Measurements from ENCODE around the gene PIK3R5. TPM values are rescaled to one million over a fixed set of nuclear protein-coding genes. Genes with fewer than 3 reads are reported as not detected.

PIK3R5 gene
- total RNA-seq, 2 experiments from 2014 or later: 153 to 159 TPM

- H3K9me3 Mint-ChIP-seq: no peaks in the 10 kb centered on the region
- ChIA-PET CTCF (no interaction called here), POLR2A (interaction anchor here (1.4 kb wide), 1 partner anchor 8 kb away, joined by 4 read pairs; the partner anchor contains the start of gene PIK3R6)
- Histone ChIP-seq H3K27me3 (ENCODE audit: control insufficient read depth in 1 of 2, insufficient read depth in 2 of 2, low read length in 2 of 2) (no peaks in the 10 kb centered on the region), H3K9me3 (ENCODE audit: control insufficient read depth in 1 of 2, insufficient read depth in 1 of 2, low read length in 2 of 2) (no peaks in the 10 kb centered on the region), H3K36me3 (ENCODE audit: insufficient read depth, low read length) (peaks cover 34% of the 10 kb centered on the region), H3K4me1 (ENCODE audit: insufficient read depth, low read length) (no peaks in the 10 kb centered on the region), H3K4me3 (ENCODE audit: low read length) (no peak overlapping the region), H3K27ac (ENCODE audit: low read depth in 1 of 2, low read length in 2 of 2) (no peak overlapping the region)
- H3K27ac Mint-ChIP-seq: no peak overlapping the region
- peaks cover 38% of the 10 kb centered on the region for H3K36me3 Mint-ChIP-seq (ENCODE audit: low read depth)
- intact Hi-C loops (cut with DNase I, micrococcal nuclease): no loop called here
- H3K4me1 Mint-ChIP-seq (ENCODE audit: low read depth): peaks cover 4% of the 10 kb centered on the region
- ATAC-seq (ENCODE audit: poor library complexity): no peak
- no peaks in the 10 kb centered on the region for H3K27me3 Mint-ChIP-seq
- no peak for TF ChIP-seq CTCF (IDR thresholded peaks at IDR 0.05)
- H3K4me3 Mint-ChIP-seq: no peak overlapping the region
- DNase-seq: peak in 1 of 14 experiments; percentile 6
Observed at GRCh38 chr17:8875957-8876356, 89.5 kb downstream of the PIK3R5 start.

- no peaks in the 10 kb centered on the region for H3K9me3 ChIP-seq (ENCODE audit: control insufficient read depth in 1 of 2, insufficient read depth in 1 of 2, low read length in 2 of 2)
- Mint-ChIP-seq H3K9me3 (no peaks in the 10 kb centered on the region), H3K27ac (no peak overlapping the region), H3K4me3 (no peak overlapping the region), H3K4me1 (ENCODE audit: low read depth) (peaks cover 4% of the 10 kb centered on the region), H3K27me3 (no peaks in the 10 kb centered on the region), H3K36me3 (ENCODE audit: low read depth) (peaks cover 32% of the 10 kb centered on the region)
- ATAC-seq (ENCODE audit: poor library complexity): no peak
- no peaks in the 10 kb centered on the region for H3K4me1 ChIP-seq (ENCODE audit: insufficient read depth, low read length)
- ChIA-PET POLR2A (no interaction called here), CTCF (no interaction called here)
- peak in 1 of 14 experiments; percentile 3 for DNase-seq
- peaks cover 29% of the 10 kb centered on the region for H3K36me3 ChIP-seq (ENCODE audit: insufficient read depth, low read length)
- H3K27ac ChIP-seq (ENCODE audit: low read depth in 1 of 2, low read length in 2 of 2): no peak overlapping the region
- intact Hi-C loops (cut with DNase I, micrococcal nuclease): no loop called here
- H3K27me3 ChIP-seq (ENCODE audit: control insufficient read depth in 1 of 2, insufficient read depth in 2 of 2, low read length in 2 of 2): no peaks in the 10 kb centered on the region
- H3K4me3 ChIP-seq (ENCODE audit: low read length): no peak overlapping the region
- no peak for TF ChIP-seq CTCF (IDR thresholded peaks at IDR 0.05)
Observed at GRCh38 chr17:8875436-8875835, 90.1 kb downstream of the PIK3R5 start.

GRCh38 chr17:8873801-8874715 lies 91.4 kb downstream of the PIK3R5 start:
- intact Hi-C loops (cut with DNase I, micrococcal nuclease): no loop called here
- Histone ChIP-seq H3K4me1 (ENCODE audit: insufficient read depth, low read length) (no peaks in the 10 kb centered on the region), H3K27ac (ENCODE audit: low read depth in 1 of 2, low read length in 2 of 2) (no peak overlapping the region), H3K9me3 (ENCODE audit: control insufficient read depth in 1 of 2, insufficient read depth in 1 of 2, low read length in 2 of 2) (no peaks in the 10 kb centered on the region), H3K27me3 (ENCODE audit: control insufficient read depth in 1 of 2, insufficient read depth in 2 of 2, low read length in 2 of 2) (no peaks in the 10 kb centered on the region), H3K36me3 (ENCODE audit: insufficient read depth, low read length) (peaks cover 15% of the 10 kb centered on the region), H3K4me3 (ENCODE audit: low read length) (no peak overlapping the region)
- Mint-ChIP-seq H3K27me3 (no peaks in the 10 kb centered on the region), H3K36me3 (ENCODE audit: low read depth) (peaks cover 19% of the 10 kb centered on the region), H3K4me1 (ENCODE audit: low read depth) (peaks cover 4% of the 10 kb centered on the region), H3K9me3 (no peaks in the 10 kb centered on the region), H3K27ac (no peak overlapping the region), H3K4me3 (no peak overlapping the region)
- DNase-seq (peak in 1 of 14 experiments; percentile 7), ATAC-seq (ENCODE audit: poor library complexity) (no peak)
- TF ChIP-seq CTCF (IDR thresholded peaks at IDR 0.05): no peak
- CTCF ChIA-PET: no interaction called here
- POLR2A ChIA-PET: no interaction called here

Data from CD4-positive, alpha-beta T cell (primary cell).